Measurements from ENCODE around the gene MYO9B. TPM values are rescaled to one million over a fixed set of nuclear protein-coding genes. Genes with fewer than 3 reads are reported as not detected.

Gene MYO9B
- total and polyA plus RNA-seq, 9 of the 15 experiments (the other 6 are each of a cell fraction or from before 2014, with no cell fraction given), result 2.4 to 77.6 (median 23.0) TPM

- Histone ChIP-seq H3K9ac (ENCODE audit: insufficient read depth in 1 of 2, low read depth in 2 of 2, low read length in 2 of 2) (peak overlapping the region in 1 of 2 experiments; percentile 80; a peak in 2 of 4 replicates), H4K20me1 (replicated peaks; ENCODE audit: control insufficient read depth, insufficient read depth, low read length) (peaks cover 6% of the 10 kb centered on the region; the same call in 1 of the 2 replicates), H3K27ac (ENCODE audit: extremely low read depth, low read depth, low read length) (peak overlapping the region; percentile 76; the same call in 1 of the 3 replicates), H3K27me3 (ENCODE audit: control insufficient read depth in 2 of 2, insufficient read depth in 2 of 2, low read length in 2 of 2) (no peaks in the 10 kb centered on the region), H3K9me1 (ENCODE audit: control insufficient read depth, insufficient read depth, low read length) (no peaks in the 10 kb centered on the region), H3K4me3 (no peak overlapping the region), H3K4me2 (ENCODE audit: insufficient read depth, low read length) (no peak overlapping the region), H2AFZ (ENCODE audit: low read depth, low read length) (no peak overlapping the region), H3K9me3 (replicated peaks; ENCODE audit: control insufficient read depth, insufficient read depth, low read depth, low read length) (no peaks in the 10 kb centered on the region), H3K36me3 (ENCODE audit: control insufficient read depth, insufficient read depth, low read length) (peaks cover 65% of the 10 kb centered on the region; the same call in 2 of the 3 replicates), H3K79me2 (ENCODE audit: control insufficient read depth, insufficient read depth, low read length) (peaks cover 65% of the 10 kb centered on the region), H3K4me1 (replicated peaks in 1 of 2; ENCODE audit: control insufficient read depth in 2 of 2, insufficient read depth in 2 of 2, low read length in 2 of 2) (peaks cover 18 to 52% of the 10 kb centered on the region in 2 experiments)
- BruUV-seq (replicated peaks), result no TSS peak
- ChIA-PET POLR2A (interaction anchor here (0.8 to 11.3 kb wide), 4 partner anchors 11 to 30 kb away, joined by 3 to 129 read pairs (median 8); partner anchors contain the start of genes OCEL1 and USE1), CTCF (ENCODE audit: low intra/inter-chr PET ratio) (no interaction called here)
- ATAC-seq (no peak), FAIRE-seq (no peak), DNase-seq (ENCODE audit: extremely low read depth in 1 of 4, low spot score in 3 of 4) (no peak)
- WGBS (ENCODE audit: insufficient coverage, low coverage, missing lambda C conversion rate), result 84% methylated on average over 11 of the region's 18 CpGs
- in situ Hi-C loops (cut with MboI), result no loop called here
- no peak for TF ChIP-seq THRAP3 (IDR thresholded peaks at IDR 0.05; ENCODE audit: borderline replicate concordance)
- TF ChIP-seq TFAP4 (CRISPR knock-in tag; IDR thresholded peaks at IDR 0.05; ENCODE audit: borderline replicate concordance), result peak; percentile 35; the same call in 1 of the 2 replicates
- peak; percentile 52 for TF ChIP-seq NFIC (IDR thresholded peaks at IDR 0.05)
- TF ChIP-seq RBFOX2 (IDR thresholded peaks at IDR 0.05; ENCODE audit: low read depth, low read length), result peak; percentile 51
- 0 out of 2 replicates have a peak, but pooled peaks have one; percentile 6 for TF ChIP-seq BCOR (IDR thresholded peaks at IDR 0.05)
- TF ChIP-seq HEY1 (CRISPR knock-in tag; IDR thresholded peaks at IDR 0.05; ENCODE audit: borderline replicate concordance), result no peak
- no peak for TF ChIP-seq ATF3 (IDR thresholded peaks at IDR 0.05)
- TF ChIP-seq ATF3 (CRISPR knock-in tag; conservative IDR thresholded peaks at IDR 0.05), result no peak
- intact Hi-C loops (cut with micrococcal nuclease), result no loop called here
Observed at GRCh38 chr19:17236811-17237543, 161.4 kb downstream of the MYO9B start.
